Hepatocyte (in vitro differentiated cells): ENCODE measurements around the gene ASB5. TPM values are rescaled to one million over a fixed set of nuclear protein-coding genes. Genes with fewer than 3 reads are reported as not detected.

Experiments used
- DNase-seq: peaks from one replicate; pipeline ENCODE4 v3.0.0-alpha.2; 2016; ENCODE audit warnings: low spot score
- H2AFZ ChIP-seq: fragments of 200-600 bp; sonication (generic); 2 replicates; pipeline ENCODE4 v1.6.0; 2016; ENCODE audit warnings: antibody characterized with exemption, mild to moderate bottlenecking
- H3K27ac ChIP-seq: fragments of 200-600 bp; sonication (generic); 2 replicates; pipeline ENCODE4 v1.5.1; 2016; ENCODE audit warnings: mild to moderate bottlenecking
- H3K27me3 ChIP-seq: fragments of 200-600 bp; sonication (generic); 2 replicates; pipeline ENCODE4 v1.6.1; 2016
- H3K36me3 ChIP-seq: fragments of 200-600 bp; sonication (generic); replicated peaks from 2 replicates; pipeline ENCODE4 v1.5.1; 2016; ENCODE audit warnings: low read depth; ENCODE audit not compliant: insufficient read depth
- H3K4me1 ChIP-seq: fragments of 200-600 bp; sonication (generic); 2 replicates; pipeline ENCODE4 v1.5.1; 2016; ENCODE audit warnings: mild to moderate bottlenecking, moderate library complexity; ENCODE audit not compliant: insufficient read depth
- H3K4me2 ChIP-seq: fragments of 200-600 bp; sonication (generic); 2 replicates; pipeline ENCODE4 v1.6.0; 2016
- H3K4me3 ChIP-seq: fragments of 200-600 bp; sonication (generic); 2 replicates; pipeline ENCODE4 v1.5.1; 2016; ENCODE audit warnings: mild to moderate bottlenecking
- H3K79me2 ChIP-seq: fragments of 200-600 bp; sonication (generic); 2 replicates; pipeline ENCODE4 v1.6.0; 2017; ENCODE audit warnings: mild to moderate bottlenecking
- H3K9me2 ChIP-seq: fragments of 200-600 bp; sonication (generic); replicated peaks from 2 replicates; pipeline ENCODE4 v1.6.0; 2017; ENCODE audit warnings: mild to moderate bottlenecking; ENCODE audit not compliant: insufficient read depth
- H3K9me3 ChIP-seq: fragments of 200-600 bp; sonication (generic); 2 replicates; pipeline ENCODE4 v1.5.1; 2016; ENCODE audit warnings: low read depth, mild to moderate bottlenecking
- H4K20me1 ChIP-seq: fragments of 200-600 bp; sonication (generic); 2 replicates; pipeline ENCODE4 v1.6.0; 2016; ENCODE audit warnings: mild to moderate bottlenecking; ENCODE audit not compliant: insufficient read depth, poor library complexity, severe bottlenecking
- EZH2 ChIP-seq: fragments of 200-600 bp; sonication (generic); IDR thresholded peaks from 2 replicates; pipeline ENCODE4 v1.6.1; 2016; ENCODE audit warnings: antibody characterized with exemption, mild to moderate bottlenecking, borderline replicate concordance
- EZH2phosphoT487 ChIP-seq: fragments of 200-600 bp; sonication (generic); IDR thresholded peaks from one replicate; pipeline ENCODE4 v1.6.1; 2018; ENCODE audit warnings: antibody characterized with exemption, mild to moderate bottlenecking, low read depth, moderate library complexity; ENCODE audit not compliant: unreplicated experiment, severe bottlenecking
- WGBS: methylation state at CpG from one replicate; pipeline ENCODE4 v1.1.6; 2016; ENCODE audit warnings: low lambda C conversion rate; ENCODE audit errors: missing lambda C conversion rate; 5-methylcytosine and 5-hydroxymethylcytosine counted together
- polyA plus RNA-seq: library from polyadenylated mRNA; unstranded; fragments of >200 nt; fragmentation: Nextera tagmentation; extraction: Ambion mirVana; gene quantifications from 2 replicates; pipeline ENCODE4 v1.2.1, GENCODE V29; 2016
- total RNA-seq: library from RNA; depleted of rRNA; stranded (reverse); fragments of >200 nt; gene quantifications from 2 replicates; pipeline ENCODE4 v1.2.3, GENCODE V29; 2014
- TF ChIP-seq, protein P1 (sequence below): fragments of 200-600 bp; sonication (generic); IDR thresholded peaks from 2 replicates; pipeline ENCODE4 v1.5.1; 2016; ENCODE audit warnings: antibody characterized with exemption, mild to moderate bottlenecking; ENCODE audit not compliant: poor library complexity

The ASB5 gene
- total and polyA plus RNA-seq, 2 experiments from 2014 or later: 0.10 to 0.30 TPM

DNA sequence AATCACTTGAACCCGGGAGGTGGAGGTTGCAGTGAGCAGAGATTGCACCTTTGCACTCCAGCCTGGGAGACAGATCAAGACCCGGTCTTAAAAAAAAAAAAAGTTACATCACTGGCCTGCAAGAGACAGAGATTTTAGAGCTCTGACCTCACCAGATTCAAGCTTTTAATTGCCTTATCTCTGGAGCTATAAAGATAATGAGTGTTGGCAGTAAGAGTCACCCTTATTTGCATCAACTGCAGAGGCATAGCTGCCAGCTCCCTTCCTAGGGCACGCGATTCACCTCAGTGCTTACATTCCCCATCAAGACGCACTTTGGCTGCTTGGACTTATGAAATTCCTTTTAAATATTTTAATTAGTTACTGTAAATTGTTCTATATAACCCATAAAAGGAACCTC, 61.2 kb downstream of the ASB5 start:
- H2AFZ ChIP-seq: no peak overlapping the region
- H3K4me2 ChIP-seq: no peak overlapping the region
- no peaks in the 10 kb centered on the region for H3K9me2 ChIP-seq
- WGBS: 41% methylated on average over 5 of the region's 5 CpGs
- no peaks in the 10 kb centered on the region for H3K9me3 ChIP-seq
- no peaks in the 10 kb centered on the region for H3K79me2 ChIP-seq
- no peaks in the 10 kb centered on the region for H3K4me1 ChIP-seq
- no peaks in the 10 kb centered on the region for H4K20me1 ChIP-seq
- peak overlapping the region; percentile 37 for H3K27ac ChIP-seq
- DNase-seq: peak; percentile 43
- TF ChIP-seq EZH2phosphoT487 (no peak), EZH2 (no peak)
- TF ChIP-seq, protein P1, sequence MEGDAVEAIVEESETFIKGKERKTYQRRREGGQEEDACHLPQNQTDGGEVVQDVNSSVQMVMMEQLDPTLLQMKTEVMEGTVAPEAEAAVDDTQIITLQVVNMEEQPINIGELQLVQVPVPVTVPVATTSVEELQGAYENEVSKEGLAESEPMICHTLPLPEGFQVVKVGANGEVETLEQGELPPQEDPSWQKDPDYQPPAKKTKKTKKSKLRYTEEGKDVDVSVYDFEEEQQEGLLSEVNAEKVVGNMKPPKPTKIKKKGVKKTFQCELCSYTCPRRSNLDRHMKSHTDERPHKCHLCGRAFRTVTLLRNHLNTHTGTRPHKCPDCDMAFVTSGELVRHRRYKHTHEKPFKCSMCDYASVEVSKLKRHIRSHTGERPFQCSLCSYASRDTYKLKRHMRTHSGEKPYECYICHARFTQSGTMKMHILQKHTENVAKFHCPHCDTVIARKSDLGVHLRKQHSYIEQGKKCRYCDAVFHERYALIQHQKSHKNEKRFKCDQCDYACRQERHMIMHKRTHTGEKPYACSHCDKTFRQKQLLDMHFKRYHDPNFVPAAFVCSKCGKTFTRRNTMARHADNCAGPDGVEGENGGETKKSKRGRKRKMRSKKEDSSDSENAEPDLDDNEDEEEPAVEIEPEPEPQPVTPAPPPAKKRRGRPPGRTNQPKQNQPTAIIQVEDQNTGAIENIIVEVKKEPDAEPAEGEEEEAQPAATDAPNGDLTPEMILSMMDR: no peak
- H3K36me3 ChIP-seq: no peaks in the 10 kb centered on the region
- H3K27me3 ChIP-seq: no peaks in the 10 kb centered on the region
- H3K4me3 ChIP-seq: no peak overlapping the region

DNA sequence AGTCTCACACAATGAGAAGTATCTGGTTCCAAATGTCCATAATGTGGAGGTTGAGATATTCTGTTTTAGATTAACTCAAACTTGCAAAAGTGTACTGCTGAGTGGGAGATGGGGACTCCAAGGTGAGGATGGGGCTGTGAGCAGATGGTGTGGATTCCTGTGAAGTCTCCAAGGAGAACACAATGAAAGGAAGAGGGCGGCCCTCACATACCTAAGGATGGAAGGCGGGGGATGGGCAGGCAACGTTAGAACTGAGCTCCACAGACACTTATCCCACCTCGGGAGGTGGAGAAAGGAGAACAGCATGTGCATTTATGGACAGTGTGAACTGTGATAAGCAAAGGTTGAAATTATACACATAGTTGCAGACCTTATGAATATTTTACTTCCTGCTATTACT, 63.7 kb downstream of the ASB5 start:
- no peak overlapping the region for H3K4me3 ChIP-seq
- DNase-seq: no peak

DNA sequence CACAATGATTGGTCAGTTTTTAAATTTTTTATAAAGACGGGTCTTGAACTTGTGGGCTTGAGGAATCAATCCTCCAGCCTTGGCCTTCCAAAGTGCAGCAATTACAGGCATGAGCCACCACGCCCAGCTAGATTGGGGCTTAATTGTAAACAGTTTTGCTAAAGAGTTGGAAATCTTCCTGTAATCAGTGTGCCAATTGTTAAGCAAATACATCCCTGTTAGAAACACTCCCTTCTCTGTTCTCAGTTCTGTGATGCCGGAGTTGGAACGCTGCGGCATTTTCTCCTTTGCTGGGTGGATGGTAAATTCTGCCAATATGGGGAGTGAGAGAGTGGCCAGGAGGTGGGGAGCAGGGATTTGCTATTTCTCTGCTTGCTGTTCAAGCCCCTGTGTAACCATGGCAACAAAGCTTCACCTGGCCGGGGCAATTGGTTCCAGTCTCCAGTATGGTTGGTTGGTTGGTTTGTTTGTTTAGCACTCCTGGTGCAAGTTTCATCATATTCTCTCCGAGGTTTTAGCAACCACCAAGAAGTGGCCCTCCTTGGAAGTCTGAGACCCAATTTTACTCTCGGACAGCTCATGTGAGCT, 70.6 kb downstream of the ASB5 start:
- Histone ChIP-seq H3K4me2 (no peak overlapping the region), H3K9me3 (no peaks in the 10 kb centered on the region), H3K36me3 (no peaks in the 10 kb centered on the region), H3K4me3 (no peak overlapping the region), H3K27me3 (no peaks in the 10 kb centered on the region), H3K79me2 (no peaks in the 10 kb centered on the region), H3K4me1 (no peaks in the 10 kb centered on the region), H2AFZ (no peak overlapping the region), H4K20me1 (no peaks in the 10 kb centered on the region), H3K9me2 (no peaks in the 10 kb centered on the region), H3K27ac (no peak overlapping the region)
- 81% methylated on average over 8 of the region's 8 CpGs for WGBS
- no peak for DNase-seq
- TF ChIP-seq, protein P1: no peak

More for the DNA sequence above, 63.7 kb downstream of the ASB5 start:
- no peak overlapping the region for H3K4me2 ChIP-seq
- no peaks in the 10 kb centered on the region for H3K27me3 ChIP-seq
- no peaks in the 10 kb centered on the region for H3K9me2 ChIP-seq
- H3K36me3 ChIP-seq: no peaks in the 10 kb centered on the region
- no peaks in the 10 kb centered on the region for H3K9me3 ChIP-seq
- H3K79me2 ChIP-seq: no peaks in the 10 kb centered on the region
- TF ChIP-seq EZH2 (no peak), EZH2phosphoT487 (no peak)
- TF ChIP-seq, protein P1: no peak
- H3K27ac ChIP-seq: no peak overlapping the region
- no peaks in the 10 kb centered on the region for H3K4me1 ChIP-seq
- 38% methylated on average over 4 of the region's 4 CpGs for WGBS
- H4K20me1 ChIP-seq: no peaks in the 10 kb centered on the region
- H2AFZ ChIP-seq: no peak overlapping the region
